Pancreas (tissue), 10 donors: Measurements from ENCODE around the gene KCNB1. TPM values are rescaled to one million over a fixed set of nuclear protein-coding genes. Genes with fewer than 3 reads are reported as not detected.

Source experiments
- ATAC-seq, 4 donors: fragments of 200-7000 bp; cut with Tn5 transposase; one replicate each; pipeline versions ENCODE4 v1.8.0 to v1.9.1; 2020; ENCODE audit warnings: mild to moderate bottlenecking in 4 of 4, moderate library complexity in 4 of 4
- DNase-seq, 6 donors: peaks; one replicate each; pipeline ENCODE4 v3.0.0-alpha.2; 2020
- FAIRE-seq: peaks from 2 replicates; lab custom pipeline; 2012; peaks lifted over from hg19 to GRCh38; lab: Jason Lieb, UNC
- H3K27ac ChIP-seq, 4 donors: fragments of 200-600 bp; sonication (generic); 1 replicate in 3 of 4; 2 replicates in 1 of 4; pipeline versions ENCODE4 v1.5.0 to v1.8.0; 2020
- H3K27me3 ChIP-seq, 4 donors: fragments of 200-600 bp; one replicate each; pipeline ENCODE4 v1.8.0; 2021
- H3K36me3 ChIP-seq, 3 donors: fragments of 200-600 bp; sonication (generic) in 1 of 3; one replicate each; pipeline versions ENCODE4 v1.5.0 to v1.8.0; 2020 to 2021
- H3K4me1 ChIP-seq, 3 donors: fragments of 200-600 bp; one replicate each; pipeline ENCODE4 v1.8.0; 2021
- H3K4me3 ChIP-seq, 4 donors: fragments of 200-600 bp; sonication (generic) in 2 of 4; one replicate each; pipeline versions ENCODE4 v1.5.0 to v1.8.0; 2020 to 2021
- H3K9me3 ChIP-seq, 4 donors: fragments of 200-600 bp; one replicate each; pipeline ENCODE4 v1.8.0; 2021
- WGBS, 2 donors: extraction: QIAGEN DNeasy Blood & Tissue Kit; methylation state at CpG; one replicate each; pipeline ENCODE4 v1.1.7; 2013; 5-methylcytosine and 5-hydroxymethylcytosine counted together
- intact Hi-C, 3 donors: fragments of 100-400 bp; cut with DNase I; formaldehyde crosslinking; loops; one replicate each; pipeline versions ENCODE4 v1.11.1 to v1.14.2; 2022
- polyA plus RNA-seq, 2 donors: library from polyadenylated mRNA; stranded (reverse); fragments of 200-250 nt; gene quantifications; one replicate each; pipeline ENCODE4 v1.2.3, GENCODE V29; 2013
- total RNA-seq, 6 donors: library from RNA; stranded (reverse); fragmentation: NEBNext Ultra II Directional in 4 of 6; extraction: Animal tissue kit (Norgen Biotek cat#: 25700) in 4 of 6; gene quantifications; one replicate each; pipeline versions ENCODE4 v1.2.1 to v1.2.4, GENCODE V29; 2021 to 2023
- TF ChIP-seq, protein P1 (sequence below), 4 donors: fragments of 200-600 bp; sonication (generic) in 3 of 4; IDR thresholded peaks; one replicate each; pipeline versions ENCODE4 v1.5.0 to v1.8.0; 2021; ENCODE audit warnings: antibody characterized with exemption in 4 of 4
- donor health status: healthy with polysubstance abuse.
- donor health status: DM: no; HTN: no; CAD: no; lungs with moderate emphysema.
- donor health status: DM: no; HTN: no; CAD: no.
- donor health status: control.
- donor health status: control.
- donor health status: Bipolar disorder and iron deficiency.
- donor health status: DM: yes; HTN: yes; CAD: no.
- donor health status: DM: no; HTN: no; CAD: no.
- donor health status: DM: no; HTN: no; CAD: no.
- donor health status: DM: yes; HTN: yes; CAD: no.

The KCNB1 gene
- total and polyA plus RNA-seq, 8 donors: 0.28 to 2.5 (median 0.31) TPM

DNA sequence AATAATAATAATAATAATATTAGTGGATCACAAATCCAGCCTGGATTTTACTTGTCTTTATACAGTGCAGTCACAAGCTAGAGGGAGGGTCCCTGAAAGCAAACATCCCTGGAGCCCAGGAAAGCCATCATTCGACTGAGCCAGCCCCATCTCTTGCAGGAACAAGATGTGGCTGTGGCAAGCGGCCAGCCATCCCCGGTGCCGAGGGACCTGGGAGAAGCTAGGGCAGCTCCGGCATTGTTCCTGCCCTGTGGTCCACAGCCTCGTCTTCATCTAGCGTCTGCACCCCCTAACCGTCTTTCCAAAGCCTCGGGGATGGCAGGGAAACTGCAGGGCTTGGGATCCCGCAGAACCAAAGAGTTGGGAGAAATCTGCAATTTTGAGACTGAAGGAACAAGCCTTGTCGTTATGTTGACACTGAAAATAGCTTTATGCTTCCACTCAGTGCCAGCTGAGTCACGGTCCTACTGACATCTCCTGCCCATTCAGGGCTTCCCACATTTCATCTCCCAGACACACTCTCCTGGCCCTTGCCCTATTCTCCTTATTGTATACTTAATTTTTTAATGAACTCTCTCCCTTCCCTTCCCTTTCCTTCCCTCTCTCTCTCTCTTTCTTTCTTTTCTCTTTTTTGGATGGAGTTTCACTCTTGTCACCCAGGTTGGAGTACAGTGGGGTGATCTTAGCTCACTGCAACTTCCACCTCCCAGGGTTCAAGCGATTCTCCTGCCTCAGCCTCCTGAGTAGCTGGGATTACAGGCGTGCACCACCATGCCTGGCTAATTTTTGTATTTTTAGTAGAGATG is 142.1 kb downstream of the KCNB1 start:
- no peaks in the 10 kb centered on the region for H3K4me1 ChIP-seq
- H3K4me3 ChIP-seq: no peak overlapping the region
- no peak for ATAC-seq
- no peak overlapping the region for H3K27ac ChIP-seq
- no peaks in the 10 kb centered on the region for H3K27me3 ChIP-seq
- TF ChIP-seq, protein P1, sequence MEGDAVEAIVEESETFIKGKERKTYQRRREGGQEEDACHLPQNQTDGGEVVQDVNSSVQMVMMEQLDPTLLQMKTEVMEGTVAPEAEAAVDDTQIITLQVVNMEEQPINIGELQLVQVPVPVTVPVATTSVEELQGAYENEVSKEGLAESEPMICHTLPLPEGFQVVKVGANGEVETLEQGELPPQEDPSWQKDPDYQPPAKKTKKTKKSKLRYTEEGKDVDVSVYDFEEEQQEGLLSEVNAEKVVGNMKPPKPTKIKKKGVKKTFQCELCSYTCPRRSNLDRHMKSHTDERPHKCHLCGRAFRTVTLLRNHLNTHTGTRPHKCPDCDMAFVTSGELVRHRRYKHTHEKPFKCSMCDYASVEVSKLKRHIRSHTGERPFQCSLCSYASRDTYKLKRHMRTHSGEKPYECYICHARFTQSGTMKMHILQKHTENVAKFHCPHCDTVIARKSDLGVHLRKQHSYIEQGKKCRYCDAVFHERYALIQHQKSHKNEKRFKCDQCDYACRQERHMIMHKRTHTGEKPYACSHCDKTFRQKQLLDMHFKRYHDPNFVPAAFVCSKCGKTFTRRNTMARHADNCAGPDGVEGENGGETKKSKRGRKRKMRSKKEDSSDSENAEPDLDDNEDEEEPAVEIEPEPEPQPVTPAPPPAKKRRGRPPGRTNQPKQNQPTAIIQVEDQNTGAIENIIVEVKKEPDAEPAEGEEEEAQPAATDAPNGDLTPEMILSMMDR (IDR thresholded peaks at IDR 0.05): no peak
- intact Hi-C loops: loop anchor here in 1 of 3 donors (5.0 kb wide), 1 partner anchor 142 kb away; the partner anchor contains the start of gene KCNB1
- H3K9me3 ChIP-seq: no peaks in the 10 kb centered on the region
- no peaks in the 10 kb centered on the region for H3K36me3 ChIP-seq
- 52 to 64% methylated on average over 14 of the region's 14 CpGs for WGBS, 2 donors
- FAIRE-seq: no peak
- no peak for DNase-seq

DNA sequence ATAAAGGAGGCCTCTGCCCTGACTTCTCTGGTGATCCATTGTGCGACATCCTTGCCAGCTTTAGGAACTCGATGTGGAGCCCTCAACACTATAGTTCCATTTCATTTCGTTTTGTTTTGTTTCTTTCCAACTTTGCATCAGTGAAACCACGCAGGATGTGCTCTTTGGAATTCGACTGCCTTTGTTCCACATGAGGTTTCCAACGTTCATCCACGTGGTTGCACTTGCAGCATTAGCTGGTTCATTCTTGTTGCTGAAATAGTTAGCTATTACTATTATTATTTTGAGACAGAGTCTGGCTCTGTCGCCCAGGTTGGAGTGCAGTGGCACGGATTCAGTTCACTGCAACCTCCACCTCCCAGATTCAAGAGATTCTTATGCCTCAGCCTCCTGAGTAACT is 143.3 kb downstream of the KCNB1 start:
- intact Hi-C loops: loop anchor here (5.0 to 10.0 kb wide), 4 partner anchors 143 to 266 kb away; partner anchors contain the start of gene KCNB1 (in 2 of the 3)
- ATAC-seq: no peak
- FAIRE-seq: no peak

DNA sequence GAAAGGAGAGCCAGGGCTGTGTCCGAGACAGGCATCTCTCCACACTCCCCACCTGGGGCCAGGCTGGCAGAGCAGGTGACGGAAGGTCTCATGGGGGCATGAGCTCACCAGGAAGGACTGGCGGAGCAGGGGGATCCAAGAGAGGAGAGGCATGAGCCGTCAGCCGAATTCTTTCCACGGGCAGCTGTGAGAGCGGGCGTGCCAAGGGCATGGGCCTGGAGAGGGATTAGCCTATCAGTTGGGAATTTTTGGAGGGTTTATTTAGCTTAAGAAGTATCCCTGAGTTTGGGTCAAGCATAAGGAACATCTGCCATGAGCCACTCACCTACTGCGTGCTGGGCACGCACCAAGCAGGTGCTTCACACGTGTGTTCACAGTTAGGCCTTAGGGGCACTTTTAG is 144.4 kb downstream of the KCNB1 start:
- no peaks in the 10 kb centered on the region for H3K4me1 ChIP-seq
- DNase-seq: no peak
- no peak overlapping the region for H3K27ac ChIP-seq
- FAIRE-seq: no peak
- H3K27me3 ChIP-seq: peaks cover 0 to 3% (median 0%) of the 10 kb centered on the region in 4 donors
- intact Hi-C loops: loop anchor here (5.0 to 10.0 kb wide), 4 partner anchors 144 to 267 kb away; partner anchors contain the start of gene KCNB1 (in 2 of the 3)
- ATAC-seq: no peak
- H3K9me3 ChIP-seq: no peaks in the 10 kb centered on the region
- TF ChIP-seq, protein P1 (IDR thresholded peaks at IDR 0.05): no peak
- WGBS, 2 donors: 85 to 89% methylated on average over 11 of the region's 11 CpGs
- no peaks in the 10 kb centered on the region for H3K36me3 ChIP-seq
- H3K4me3 ChIP-seq: no peak overlapping the region

More for the DNA sequence above, 143.3 kb downstream of the KCNB1 start:
- TF ChIP-seq, protein P1 (IDR thresholded peaks at IDR 0.05): no peak
- DNase-seq: no peak
- no peaks in the 10 kb centered on the region for H3K4me1 ChIP-seq
- H3K27ac ChIP-seq: no peak overlapping the region
- no peaks in the 10 kb centered on the region for H3K36me3 ChIP-seq
- WGBS, 2 donors: 51 to 65% methylated on average over 9 of the region's 9 CpGs
- no peaks in the 10 kb centered on the region for H3K9me3 ChIP-seq
- H3K4me3 ChIP-seq: no peak overlapping the region
- no peaks in the 10 kb centered on the region for H3K27me3 ChIP-seq

DNA sequence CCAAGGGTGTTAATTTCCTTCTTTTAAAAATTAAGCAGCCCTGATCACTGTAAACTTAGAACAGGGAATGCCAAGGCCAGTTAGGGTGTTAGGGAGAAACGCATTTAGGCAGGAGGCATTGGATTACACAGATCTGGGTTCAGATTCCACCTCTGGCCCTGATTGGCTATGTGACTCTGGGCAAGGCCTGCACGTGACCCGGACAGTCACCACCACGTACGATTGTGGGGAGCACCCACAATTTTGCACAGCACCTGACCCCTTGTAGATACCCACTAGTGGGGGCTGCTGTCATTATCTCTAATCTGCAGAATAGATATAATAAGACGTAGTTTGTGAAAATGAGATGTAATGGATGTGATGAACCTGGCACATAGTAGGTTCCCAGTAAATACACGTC is 145.1 kb downstream of the KCNB1 start:
- Histone ChIP-seq H3K36me3 (no peaks in the 10 kb centered on the region), H3K27me3 (peaks cover 0 to 3% (median 0%) of the 10 kb centered on the region in 4 donors), H3K4me3 (no peak overlapping the region), H3K9me3 (no peaks in the 10 kb centered on the region), H3K27ac (no peak overlapping the region), H3K4me1 (no peaks in the 10 kb centered on the region)
- no peak for ATAC-seq
- FAIRE-seq: no peak
- no peak for DNase-seq
- WGBS, 2 donors: 33 to 42% methylated on average over 7 of the region's 7 CpGs
- intact Hi-C loops: loop anchor here (5.0 to 10.0 kb wide), 4 partner anchors 145 to 267 kb away; partner anchors contain the start of gene KCNB1 (in 2 of the 3)
- TF ChIP-seq, protein P1 (IDR thresholded peaks at IDR 0.05): no peak
